Vagina (tissue), 2 donors: ENCODE data around the gene LRRC70. TPM values are rescaled to one million over a fixed set of nuclear protein-coding genes. Genes with fewer than 3 reads are reported as not detected.
"Not testable (repeated sequence)": the region's sequence is repeated elsewhere in the genome, so short reads cannot be mapped to it uniquely, and the experiment has no call there.

Experiments
- DNase-seq, 2 donors: peaks; one replicate each; pipeline ENCODE4 v3.0.0-alpha.2; 2017; ENCODE audit errors: extremely low spot score in 2 of 2
- H3K27ac ChIP-seq: fragments of 200-600 bp; sonication (generic); one replicate; pipeline ENCODE4 v1.5.1; 2019
- H3K27me3 ChIP-seq: fragments of 200-600 bp; sonication (generic); one replicate; pipeline ENCODE4 v1.5.1; 2019
- H3K36me3 ChIP-seq, 2 donors: fragments of 200-600 bp; sonication (generic); one replicate each; pipeline ENCODE4 v1.5.1; 2017 to 2019
- H3K4me1 ChIP-seq: fragments of 200-600 bp; sonication (generic); one replicate; pipeline ENCODE4 v1.5.1; 2019
- H3K4me3 ChIP-seq, 2 donors: fragments of 200-600 bp; sonication (generic); 1 replicate in 1 of 2; 2 replicates in 1 of 2; pipeline ENCODE4 v1.5.1; 2016 to 2019
- H3K9me3 ChIP-seq: fragments of 200-600 bp; sonication (generic); one replicate; pipeline ENCODE4 v1.5.1; 2019
- POLR2A ChIP-seq, 2 donors: fragments of 450-650 bp; IDR thresholded peaks; one replicate each; pipeline ENCODE4 v1.6.1; 2017; ENCODE audit warnings: antibody characterized with exemption in 2 of 2, mild to moderate bottlenecking in 2 of 2, moderate library complexity in 2 of 2
- POLR2AphosphoS5 ChIP-seq, 2 donors: sonication (generic); formaldehyde crosslinking; IDR thresholded peaks; one replicate each; pipeline ENCODE4 v1.9.0; 2017; ENCODE audit warnings: antibody characterized with exemption in 2 of 2, mild to moderate bottlenecking in 2 of 2, low read depth in 1 of 2; ENCODE audit not compliant: insufficient read depth in 1 of 2
- intact Hi-C: fragments of 100-400 bp; cut with DNase I; formaldehyde crosslinking; loops from one replicate; pipeline ENCODE4 v1.15.1; 2023
- total RNA-seq: library from RNA; depleted of rRNA; stranded (reverse); fragments of >200 nt; gene quantifications from one replicate; pipeline ENCODE4 v1.2.3, GENCODE V29; 2016
- TF ChIP-seq, protein P1 (sequence below), 3 experiments: fragments of 450-650 bp in 2 of 3; fragments of 200-600 bp in 1 of 3; sonication (generic) in 1 of 3; IDR thresholded peaks; one replicate each; pipeline ENCODE4 v1.5.1; 2017 to 2019; ENCODE audit warnings: antibody characterized with exemption in 3 of 3, mild to moderate bottlenecking in 2 of 3, moderate library complexity in 2 of 3

Gene LRRC70
- total RNA-seq, 1 donor from 2014 or later: 9.6 TPM

GRCh38 chr5:62555930-62556329 lies 22.7 kb upstream of the LRRC70 start:
- Histone ChIP-seq H3K27me3 (no peaks in the 10 kb centered on the region), H3K36me3 (no peaks in the 10 kb centered on the region), H3K4me3 (no peak overlapping the region), H3K27ac (no peak overlapping the region), H3K9me3 (no peaks in the 10 kb centered on the region), H3K4me1 (no peaks in the 10 kb centered on the region)
- no peak for TF ChIP-seq POLR2A (IDR thresholded peaks at IDR 0.05)
- TF ChIP-seq, protein P1, sequence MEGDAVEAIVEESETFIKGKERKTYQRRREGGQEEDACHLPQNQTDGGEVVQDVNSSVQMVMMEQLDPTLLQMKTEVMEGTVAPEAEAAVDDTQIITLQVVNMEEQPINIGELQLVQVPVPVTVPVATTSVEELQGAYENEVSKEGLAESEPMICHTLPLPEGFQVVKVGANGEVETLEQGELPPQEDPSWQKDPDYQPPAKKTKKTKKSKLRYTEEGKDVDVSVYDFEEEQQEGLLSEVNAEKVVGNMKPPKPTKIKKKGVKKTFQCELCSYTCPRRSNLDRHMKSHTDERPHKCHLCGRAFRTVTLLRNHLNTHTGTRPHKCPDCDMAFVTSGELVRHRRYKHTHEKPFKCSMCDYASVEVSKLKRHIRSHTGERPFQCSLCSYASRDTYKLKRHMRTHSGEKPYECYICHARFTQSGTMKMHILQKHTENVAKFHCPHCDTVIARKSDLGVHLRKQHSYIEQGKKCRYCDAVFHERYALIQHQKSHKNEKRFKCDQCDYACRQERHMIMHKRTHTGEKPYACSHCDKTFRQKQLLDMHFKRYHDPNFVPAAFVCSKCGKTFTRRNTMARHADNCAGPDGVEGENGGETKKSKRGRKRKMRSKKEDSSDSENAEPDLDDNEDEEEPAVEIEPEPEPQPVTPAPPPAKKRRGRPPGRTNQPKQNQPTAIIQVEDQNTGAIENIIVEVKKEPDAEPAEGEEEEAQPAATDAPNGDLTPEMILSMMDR (IDR thresholded peaks at IDR 0.05): no peak
- DNase-seq: no peak
- intact Hi-C loops: no loop called here

GRCh38 chr5:62558941-62559340 lies 19.7 kb upstream of the LRRC70 start:
- intact Hi-C loops: no loop called here
- no peak overlapping the region for H3K4me3 ChIP-seq
- no peaks in the 10 kb centered on the region for H3K9me3 ChIP-seq
- no peak for DNase-seq
- no peaks in the 10 kb centered on the region for H3K4me1 ChIP-seq
- no peak for TF ChIP-seq POLR2A (IDR thresholded peaks at IDR 0.05)
- H3K27me3 ChIP-seq: no peaks in the 10 kb centered on the region
- H3K36me3 ChIP-seq: no peaks in the 10 kb centered on the region
- H3K27ac ChIP-seq: no peak overlapping the region

GRCh38 chr5:62560786-62561185 lies 17.8 kb upstream of the LRRC70 start:
- H3K9me3 ChIP-seq: no peaks in the 10 kb centered on the region
- H3K27me3 ChIP-seq: no peaks in the 10 kb centered on the region
- H3K4me3 ChIP-seq: no peak overlapping the region
- no peaks in the 10 kb centered on the region for H3K4me1 ChIP-seq
- TF ChIP-seq POLR2A (IDR thresholded peaks at IDR 0.05) (no peak), POLR2AphosphoS5 (IDR thresholded peaks at IDR 0.05; ENCODE audit: insufficient read depth in 1 of 2, low read depth in 1 of 2) (no peak)
- TF ChIP-seq, protein P1 (IDR thresholded peaks at IDR 0.05): no peak
- H3K27ac ChIP-seq: no peak overlapping the region
- intact Hi-C loops: no loop called here
- H3K36me3 ChIP-seq: peaks cover 0 to 2% of the 10 kb centered on the region in 2 donors
- no peak for DNase-seq

GRCh38 chr5:62561896-62562295 lies 16.7 kb upstream of the LRRC70 start:
- Histone ChIP-seq H3K4me1 (no peaks in the 10 kb centered on the region), H3K36me3 (peaks cover 0 to 13% of the 10 kb centered on the region in 2 donors), H3K27ac (no peak overlapping the region), H3K4me3 (no peak overlapping the region), H3K9me3 (no peaks in the 10 kb centered on the region), H3K27me3 (no peaks in the 10 kb centered on the region)
- intact Hi-C loops: no loop called here
- TF ChIP-seq POLR2AphosphoS5 (IDR thresholded peaks at IDR 0.05; ENCODE audit: insufficient read depth in 1 of 2, low read depth in 1 of 2): no peak
- TF ChIP-seq POLR2A (IDR thresholded peaks at IDR 0.05): no peak
- TF ChIP-seq, protein P1 (IDR thresholded peaks at IDR 0.05): no peak
- DNase-seq: no peak

DNA sequence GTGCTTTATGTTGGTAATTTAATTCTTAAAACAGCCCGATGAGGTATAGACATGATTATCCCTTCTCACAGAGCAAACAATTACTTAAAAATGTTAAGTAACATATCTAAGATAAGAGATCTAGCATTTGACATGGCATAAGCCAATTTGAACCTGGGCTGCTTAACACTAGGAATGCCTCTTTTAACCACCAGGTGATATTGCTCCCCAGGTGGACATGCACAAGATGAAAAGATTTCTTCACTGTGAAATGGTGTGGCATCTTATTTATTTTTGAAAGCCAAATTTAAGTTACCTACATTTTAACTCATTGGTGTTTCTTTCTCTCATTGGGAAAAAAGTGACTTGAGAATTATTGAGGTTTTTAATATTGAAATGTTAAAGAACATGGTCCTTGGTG lies 15.8 kb upstream of the LRRC70 start:
- Histone ChIP-seq H3K4me3 (no peak overlapping the region), H3K4me1 (no peaks in the 10 kb centered on the region), H3K36me3 (peaks cover 0 to 19% of the 10 kb centered on the region in 2 donors), H3K27me3 (no peaks in the 10 kb centered on the region), H3K27ac (no peak overlapping the region), H3K9me3 (peaks cover 2% of the 10 kb centered on the region)
- TF ChIP-seq POLR2AphosphoS5 (IDR thresholded peaks at IDR 0.05; ENCODE audit: insufficient read depth in 1 of 2, low read depth in 1 of 2) (no peak), POLR2A (IDR thresholded peaks at IDR 0.05) (no peak)
- TF ChIP-seq, protein P1 (IDR thresholded peaks at IDR 0.05): no peak
- intact Hi-C loops: no loop called here
- no peak for DNase-seq

DNA sequence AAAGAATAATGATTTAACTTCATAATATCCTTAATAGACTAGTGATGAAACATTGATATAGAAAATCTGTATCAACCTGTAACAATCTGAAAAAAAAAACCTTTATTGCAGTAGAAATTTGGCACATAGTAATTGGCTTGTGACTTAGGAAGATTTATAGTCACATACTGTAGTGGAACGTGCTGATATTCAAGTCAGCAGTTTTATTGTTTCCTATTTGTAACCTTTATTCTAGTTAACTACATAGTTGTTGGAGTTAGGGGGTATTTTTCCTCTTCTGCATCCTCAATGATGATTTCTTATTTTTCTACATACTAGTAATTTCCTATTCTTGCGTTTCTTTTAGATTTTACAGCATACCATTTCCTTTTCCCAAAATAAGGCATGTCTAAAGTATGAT lies 14.5 kb upstream of the LRRC70 start:
- Histone ChIP-seq H3K27me3 (no peaks in the 10 kb centered on the region), H3K27ac (no peak overlapping the region), H3K36me3 (peaks cover 0 to 22% of the 10 kb centered on the region in 2 donors), H3K9me3 (peaks cover 2% of the 10 kb centered on the region), H3K4me1 (no peaks in the 10 kb centered on the region), H3K4me3 (no peak overlapping the region)
- intact Hi-C loops: no loop called here
- no peak for DNase-seq
- no peak for TF ChIP-seq POLR2AphosphoS5 (IDR thresholded peaks at IDR 0.05; ENCODE audit: insufficient read depth in 1 of 2, low read depth in 1 of 2)

- H3K9me3 ChIP-seq, intact Hi-C loops, H3K4me1 ChIP-seq, H3K4me3 ChIP-seq, H3K27ac ChIP-seq, DNase-seq, H3K27me3 ChIP-seq: not testable (repeated sequence)
- H3K36me3 ChIP-seq: peaks cover 0 to 22% of the 10 kb centered on the region in 2 donors
These were observed 12.9 kb upstream of the LRRC70 start for GRCh38 chr5:62565740-62566139.
